ENCODE measurements around the gene KLHL6. TPM values are rescaled to one million over a fixed set of nuclear protein-coding genes. Genes with fewer than 3 reads are reported as not detected.

KLHL6 gene
- total RNA-seq, 2 experiments from 2014 or later, result 23.9 to 24.2 TPM

DNA sequence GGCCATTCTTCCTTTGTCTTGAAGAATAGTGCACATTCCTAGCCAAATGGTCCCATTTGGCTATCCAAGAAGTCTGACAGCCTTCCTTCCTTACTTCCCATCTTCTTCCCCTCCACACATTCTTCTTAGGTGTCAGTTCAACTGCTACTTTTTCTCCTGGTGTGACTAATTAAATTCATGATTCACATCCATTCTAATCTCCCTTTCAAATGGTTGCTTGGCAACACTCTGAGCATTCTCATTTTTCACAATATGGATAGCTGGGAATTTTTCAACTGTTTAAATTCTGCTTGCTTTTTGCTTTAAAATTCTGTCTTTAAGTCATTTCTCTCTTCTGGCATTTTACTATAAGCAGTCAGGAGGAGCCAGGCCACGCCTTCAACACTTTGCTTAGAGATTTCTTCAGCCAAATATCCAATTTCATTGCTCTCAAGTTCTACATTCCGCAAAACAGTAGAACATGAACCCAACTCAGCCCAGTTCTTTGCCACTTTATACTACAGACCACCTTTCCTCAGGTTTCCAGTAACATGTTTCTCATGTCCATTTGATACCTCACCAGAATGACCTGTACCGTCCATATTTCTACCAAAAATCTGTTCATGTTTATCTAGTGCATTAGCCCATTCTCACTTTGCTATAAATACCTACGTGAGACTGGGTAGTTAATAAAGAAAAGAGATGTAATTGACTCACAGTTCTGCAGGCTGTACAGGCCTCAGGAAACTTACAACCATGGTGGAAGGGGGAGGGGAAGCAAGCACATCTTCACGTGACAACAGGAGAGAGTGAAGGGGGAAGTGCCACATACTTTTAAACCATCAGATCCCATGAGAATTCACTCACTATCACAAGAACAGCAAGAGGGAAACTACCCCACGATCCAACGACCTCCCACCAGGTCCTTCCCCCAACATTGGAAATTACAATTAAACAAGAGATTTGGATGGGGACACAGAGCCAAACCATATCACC is 95.1 kb downstream of the KLHL6 start:
- Mint-ChIP-seq H3K27ac (no peak overlapping the region), H3K36me3 (ENCODE audit: low read depth) (no peaks in the 10 kb centered on the region), H3K27me3 (no peaks in the 10 kb centered on the region), H3K4me1 (ENCODE audit: low read depth) (no peaks in the 10 kb centered on the region), H3K9me3 (no peaks in the 10 kb centered on the region), H3K4me3 (no peak overlapping the region)
- H3K4me3 ChIP-seq (ENCODE audit: low read length), result no peak overlapping the region
- no peaks in the 10 kb centered on the region for H3K36me3 ChIP-seq (ENCODE audit: insufficient read depth, low read length)
- ATAC-seq (ENCODE audit: poor library complexity), result no peak
- TF ChIP-seq CTCF (IDR thresholded peaks at IDR 0.05), result no peak
- intact Hi-C loops (cut with DNase I, micrococcal nuclease), result no loop called here
- H3K27ac ChIP-seq (ENCODE audit: low read depth in 1 of 2, low read length in 2 of 2), result no peak overlapping the region
- no peak for DNase-seq
- H3K27me3 ChIP-seq (ENCODE audit: control insufficient read depth in 1 of 2, insufficient read depth in 2 of 2, low read length in 2 of 2), result no peaks in the 10 kb centered on the region
- H3K4me1 ChIP-seq (ENCODE audit: insufficient read depth, low read length), result no peaks in the 10 kb centered on the region
- no peaks in the 10 kb centered on the region for H3K9me3 ChIP-seq (ENCODE audit: control insufficient read depth in 1 of 2, insufficient read depth in 1 of 2, low read length in 2 of 2)
- CTCF ChIA-PET, result interaction anchor here (0.9 kb wide), 1 partner anchor 307 kb away, joined by 3 read pairs; no protein-coding TSS in a partner anchor
- POLR2A ChIA-PET, result interaction anchor here (0.6 kb wide), 1 partner anchor 287 kb away, joined by 3 read pairs; no protein-coding TSS in a partner anchor

DNA sequence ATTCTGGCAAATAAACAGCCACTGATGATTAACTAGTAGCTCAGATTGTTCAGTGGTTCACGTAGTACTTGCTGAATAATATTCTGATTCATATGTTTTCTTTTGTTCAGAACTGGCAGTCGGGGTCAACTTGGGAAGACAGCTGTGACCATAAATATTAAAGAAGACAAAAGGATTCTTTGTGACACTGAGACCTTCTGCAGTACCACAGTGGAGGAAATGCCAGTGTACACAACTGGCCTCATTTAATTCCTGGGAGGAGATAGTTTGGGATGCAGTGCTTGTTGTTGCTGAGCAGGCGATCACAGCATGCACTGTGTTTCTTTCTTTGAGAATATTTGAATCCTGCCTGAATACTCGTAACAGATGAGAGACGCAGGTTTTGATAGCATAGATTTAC is 100.4 kb downstream of the KLHL6 start:
- Mint-ChIP-seq H3K4me3 (no peak overlapping the region), H3K36me3 (ENCODE audit: low read depth) (peaks cover 11% of the 10 kb centered on the region), H3K27ac (no peak overlapping the region), H3K4me1 (ENCODE audit: low read depth) (no peaks in the 10 kb centered on the region), H3K9me3 (no peaks in the 10 kb centered on the region), H3K27me3 (no peaks in the 10 kb centered on the region)
- no peak for TF ChIP-seq CTCF (IDR thresholded peaks at IDR 0.05)
- ATAC-seq (ENCODE audit: poor library complexity), result no peak
- Histone ChIP-seq H3K4me1 (ENCODE audit: insufficient read depth, low read length) (no peaks in the 10 kb centered on the region), H3K27ac (ENCODE audit: low read depth in 1 of 2, low read length in 2 of 2) (no peak overlapping the region), H3K36me3 (ENCODE audit: insufficient read depth, low read length) (no peaks in the 10 kb centered on the region), H3K9me3 (ENCODE audit: control insufficient read depth in 1 of 2, insufficient read depth in 1 of 2, low read length in 2 of 2) (no peaks in the 10 kb centered on the region), H3K27me3 (ENCODE audit: control insufficient read depth in 1 of 2, insufficient read depth in 2 of 2, low read length in 2 of 2) (no peaks in the 10 kb centered on the region), H3K4me3 (ENCODE audit: low read length) (no peak overlapping the region)
- intact Hi-C loops (cut with DNase I, micrococcal nuclease), result no loop called here
- CTCF ChIA-PET, result no interaction called here
- no peak for DNase-seq
- POLR2A ChIA-PET, result no interaction called here

DNA sequence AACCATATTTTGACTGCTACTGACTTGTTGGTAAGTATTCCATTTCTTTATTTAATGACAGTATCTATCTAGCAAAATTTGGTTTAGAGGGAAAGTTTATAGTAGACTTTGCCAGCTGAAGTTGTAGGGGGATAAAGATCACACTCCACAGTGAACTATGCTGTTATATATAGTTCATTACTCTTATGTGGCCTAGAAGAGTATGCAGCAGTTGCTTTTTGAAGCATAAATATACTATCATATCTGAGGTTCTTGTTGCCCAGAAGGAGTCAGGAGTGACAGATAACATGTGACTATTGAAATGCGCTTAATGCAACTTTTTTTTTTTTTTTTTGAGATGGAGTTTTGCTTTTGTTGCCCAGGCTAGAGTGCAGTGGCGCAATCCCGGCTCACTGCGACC is 101.4 kb downstream of the KLHL6 start:
- H3K36me3 Mint-ChIP-seq (ENCODE audit: low read depth), result peaks cover 11% of the 10 kb centered on the region
- H3K4me1 Mint-ChIP-seq (ENCODE audit: low read depth), result peaks cover under 1% of the 10 kb centered on the region
- no peak for TF ChIP-seq CTCF (IDR thresholded peaks at IDR 0.05)
- H3K9me3 ChIP-seq (ENCODE audit: control insufficient read depth in 1 of 2, insufficient read depth in 1 of 2, low read length in 2 of 2), result no peaks in the 10 kb centered on the region
- H3K4me3 ChIP-seq (ENCODE audit: low read length), result no peak overlapping the region
- H3K36me3 ChIP-seq (ENCODE audit: insufficient read depth, low read length), result no peaks in the 10 kb centered on the region
- H3K27me3 Mint-ChIP-seq, result no peaks in the 10 kb centered on the region
- ChIA-PET POLR2A (no interaction called here), CTCF (no interaction called here)
- no peaks in the 10 kb centered on the region for H3K9me3 Mint-ChIP-seq
- ATAC-seq (ENCODE audit: poor library complexity) (no peak), DNase-seq (no peak)
- H3K4me3 Mint-ChIP-seq, result no peak overlapping the region
- H3K27ac ChIP-seq (ENCODE audit: low read depth in 1 of 2, low read length in 2 of 2), result no peak overlapping the region
- intact Hi-C loops (cut with DNase I, micrococcal nuclease), result no loop called here
- no peaks in the 10 kb centered on the region for H3K4me1 ChIP-seq (ENCODE audit: insufficient read depth, low read length)
- no peak overlapping the region for H3K27ac Mint-ChIP-seq
- no peaks in the 10 kb centered on the region for H3K27me3 ChIP-seq (ENCODE audit: control insufficient read depth in 1 of 2, insufficient read depth in 2 of 2, low read length in 2 of 2)

All from CD4-positive, alpha-beta T cell (primary cell).